HL-60/S4 treated with retinoic acid at 250 ng/mL for 4 days and 3 days (cell line): ENCODE data around the gene UPP2.

ENCODE experiments used
- in situ Hi-C: fragments of 300-500 bp; cut with MboI; formaldehyde crosslinking; loops from 2 replicates; pipeline ENCODE4 v1.7.0; 2022; ENCODE audit warnings: low sequenced_read_pairs

UPP2 gene

DNA sequence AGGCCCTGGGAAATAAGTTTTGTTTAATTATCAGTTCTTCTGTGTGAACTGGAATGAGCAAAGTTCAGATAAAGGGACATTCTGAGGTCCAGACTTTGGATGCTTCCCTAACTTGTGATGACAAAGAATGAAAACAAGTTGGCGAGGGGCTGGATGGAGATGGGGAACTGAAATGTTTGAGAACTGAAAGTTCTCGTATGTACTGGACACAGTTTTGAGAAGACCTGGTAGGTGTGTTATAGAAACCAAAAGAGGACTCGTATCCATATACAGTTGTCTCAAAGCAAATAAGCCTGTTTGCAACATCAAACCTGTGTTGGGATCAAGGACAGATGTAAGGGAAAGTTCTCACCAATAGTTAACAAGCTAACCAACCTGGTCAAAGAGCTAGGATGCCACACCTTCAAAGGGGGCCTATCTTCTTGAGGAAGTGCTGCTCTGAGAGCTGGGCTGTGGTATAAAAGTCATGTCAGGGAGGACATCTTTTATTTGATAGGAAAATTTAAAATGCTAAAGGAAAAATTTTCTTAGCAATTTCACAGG, at the start of gene UPP2:
Gene UPP2, plus strand, starts transcription at position 493 of the 543 bp plus-strand sequence. CDS start 188 bp downstream, outside the sequence.
- in situ Hi-C loops, result no loop called here

DNA sequence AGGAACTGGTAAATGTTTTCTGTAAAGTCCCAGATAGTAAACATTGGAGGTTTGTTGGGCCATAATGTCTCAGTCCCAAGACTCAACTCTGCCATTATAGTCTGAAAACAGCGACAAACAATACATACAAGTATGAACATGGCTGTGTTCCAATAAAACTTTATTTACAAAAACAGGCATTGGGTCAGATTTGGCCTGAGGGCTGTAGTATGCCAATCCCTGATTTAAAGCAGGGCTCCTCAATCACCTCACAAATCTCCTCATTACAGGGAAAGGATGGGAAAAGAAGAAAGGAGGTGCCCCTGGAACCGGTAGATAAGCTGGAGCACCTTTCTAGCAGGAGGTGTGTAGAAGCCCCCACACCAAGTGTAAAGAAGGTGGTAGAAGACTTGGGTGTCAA, 48.9 kb upstream of the UPP2 start:
- in situ Hi-C loops, result no loop called here

- in situ Hi-C loops, result no loop called here
These were observed 44.8 kb upstream of the UPP2 start for GRCh38 chr2:158056875-158057274.

- in situ Hi-C loops, result no loop called here
These were observed 41.4 kb upstream of the UPP2 start for GRCh38 chr2:158060160-158060834.

GRCh38 chr2:158060835-158061435, 40.7 kb upstream of the UPP2 start:
- in situ Hi-C loops, result no loop called here

- in situ Hi-C loops, result no loop called here
These were observed 39.9 kb upstream of the UPP2 start for GRCh38 chr2:158061763-158062162.

- in situ Hi-C loops, result no loop called here
These were observed 35.5 kb upstream of the UPP2 start for GRCh38 chr2:158066046-158066713.

DNA sequence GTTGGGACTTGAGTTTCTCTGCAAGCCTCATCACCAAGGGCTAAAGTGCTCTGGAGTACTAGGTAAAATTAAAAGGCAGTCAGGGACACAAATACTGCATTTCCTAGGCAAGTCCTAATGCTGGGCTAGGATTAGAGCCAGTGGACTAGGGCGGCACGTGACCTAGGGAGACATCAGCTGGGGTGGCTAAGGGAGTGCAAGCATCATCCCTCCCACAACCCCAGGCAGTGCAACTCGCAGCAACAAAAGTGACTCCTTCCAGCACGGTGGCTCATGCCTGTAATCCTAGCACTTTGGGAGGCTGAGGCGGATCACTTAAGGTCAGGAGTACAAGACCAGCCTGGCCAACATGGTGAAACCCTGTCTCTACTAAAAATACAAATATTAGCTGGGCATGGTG, 30.7 kb upstream of the UPP2 start:
- in situ Hi-C loops, result no loop called here

DNA sequence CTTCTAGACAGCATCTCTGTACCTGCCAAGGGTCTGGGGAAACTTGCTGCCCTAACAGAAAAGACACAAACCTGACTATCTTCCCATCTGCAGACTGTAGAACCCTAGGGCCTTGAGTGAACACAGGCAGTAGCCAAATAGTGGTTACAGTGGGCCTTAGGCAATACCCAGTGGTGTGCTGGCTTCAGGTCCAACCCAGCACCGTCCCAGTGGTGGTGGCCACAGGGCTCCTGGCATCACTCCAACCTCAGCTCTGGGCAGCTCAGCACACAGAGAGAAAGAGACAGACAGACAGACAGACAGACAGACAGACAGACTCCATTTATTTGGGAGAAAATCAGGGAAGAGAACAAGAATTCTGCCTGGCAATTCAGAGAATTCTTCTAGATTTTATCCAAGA, 29.3 kb upstream of the UPP2 start:
- in situ Hi-C loops, result no loop called here

DNA sequence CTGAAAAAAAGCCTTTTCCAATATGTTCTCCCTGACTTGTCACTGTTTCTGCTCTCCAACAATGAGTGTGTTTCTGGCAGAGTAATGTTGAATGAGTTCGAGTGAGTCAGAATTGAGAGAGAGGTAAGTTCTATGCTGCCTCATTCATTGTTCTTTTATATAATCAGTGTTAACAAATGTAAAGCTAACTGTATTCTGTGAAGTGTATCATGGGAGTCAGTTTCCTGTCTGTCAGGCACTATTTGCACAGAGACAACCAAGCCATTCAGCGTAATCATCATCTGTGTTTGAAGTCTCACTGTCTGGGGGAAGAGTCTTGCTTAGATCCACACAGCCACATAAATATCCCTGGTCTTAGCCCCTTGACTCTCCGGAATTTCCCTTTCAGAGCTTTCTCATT, 22.0 kb upstream of the UPP2 start:
- in situ Hi-C loops, result no loop called here

DNA sequence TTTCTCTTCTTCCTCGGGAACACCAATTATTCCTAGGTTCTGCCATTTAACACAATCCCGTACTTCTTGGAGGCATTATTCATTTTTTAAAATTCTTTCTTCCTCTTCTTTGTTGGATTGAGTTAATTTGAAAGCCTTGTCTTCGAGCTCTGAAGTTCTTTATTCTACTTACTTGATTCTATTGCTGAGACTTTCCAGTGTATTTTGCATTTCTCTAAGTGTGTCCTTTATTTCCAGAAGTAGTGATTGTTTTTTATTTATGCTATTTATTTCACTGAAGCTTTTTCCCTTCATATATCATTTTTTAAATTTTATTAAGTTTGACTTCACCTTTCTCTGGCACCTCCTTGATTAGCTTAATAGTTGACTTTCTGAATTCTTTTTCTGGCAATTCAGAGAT, 13.6 kb upstream of the UPP2 start:
- in situ Hi-C loops, result no loop called here

- in situ Hi-C loops, result no loop called here
These were observed 12.4 kb upstream of the UPP2 start for GRCh38 chr2:158089322-158089721.

- in situ Hi-C loops, result no loop called here
These were observed 10.0 kb upstream of the UPP2 start for GRCh38 chr2:158091647-158092046.

DNA sequence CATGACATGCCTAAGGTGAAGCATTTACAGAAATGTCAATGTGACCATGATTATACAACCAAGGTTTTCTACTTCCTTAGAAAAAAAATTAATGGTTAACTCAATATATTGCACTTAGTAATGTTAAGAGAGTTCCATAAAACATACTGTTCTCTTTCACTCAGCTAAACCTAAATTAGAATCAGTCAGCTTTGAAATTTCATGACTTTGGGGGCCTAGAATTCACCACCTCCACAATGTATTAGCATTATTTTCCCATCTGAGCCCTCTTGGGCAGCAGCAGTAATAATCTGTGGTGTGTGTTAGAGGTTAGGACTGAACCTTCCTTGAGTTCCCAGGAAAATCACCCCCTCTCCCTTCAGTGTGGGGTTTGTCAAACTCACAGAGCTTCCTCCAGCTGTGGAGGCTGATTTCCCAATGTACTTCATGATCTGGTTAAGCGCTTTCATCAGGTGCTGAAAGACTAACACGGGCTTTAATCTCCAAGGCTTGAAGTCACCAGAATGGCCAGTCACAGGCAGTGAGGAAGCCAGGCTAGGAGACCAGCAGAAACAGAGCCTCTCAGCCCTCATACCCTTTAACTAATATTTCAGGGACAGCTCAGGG, 7.1 kb upstream of the UPP2 start:
- in situ Hi-C loops, result no loop called here

GRCh38 chr2:158095269-158095668, 6.4 kb upstream of the UPP2 start:
- in situ Hi-C loops, result no loop called here

DNA sequence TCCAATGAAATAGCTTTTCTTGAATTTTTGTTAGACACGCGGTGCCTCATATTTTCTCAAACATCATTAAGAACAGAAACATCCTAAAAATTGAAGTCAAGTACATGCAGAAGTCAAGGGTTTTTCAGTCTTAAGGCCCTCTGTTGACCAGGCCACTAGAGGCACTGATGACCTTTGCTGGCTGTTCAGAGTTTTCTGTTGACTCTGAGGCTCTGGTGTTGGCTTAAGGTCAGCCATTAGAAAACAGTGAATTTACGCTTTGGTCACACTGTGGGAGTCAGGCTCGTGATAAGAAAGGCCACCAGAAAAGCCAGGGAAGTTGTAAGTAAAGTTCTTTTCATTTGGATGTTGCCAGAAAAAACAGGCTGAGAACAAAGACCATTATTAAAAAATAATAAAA, 5.8 kb upstream of the UPP2 start:
- in situ Hi-C loops, result no loop called here

GRCh38 chr2:158097481-158097880, 4.2 kb upstream of the UPP2 start:
- in situ Hi-C loops, result no loop called here

DNA sequence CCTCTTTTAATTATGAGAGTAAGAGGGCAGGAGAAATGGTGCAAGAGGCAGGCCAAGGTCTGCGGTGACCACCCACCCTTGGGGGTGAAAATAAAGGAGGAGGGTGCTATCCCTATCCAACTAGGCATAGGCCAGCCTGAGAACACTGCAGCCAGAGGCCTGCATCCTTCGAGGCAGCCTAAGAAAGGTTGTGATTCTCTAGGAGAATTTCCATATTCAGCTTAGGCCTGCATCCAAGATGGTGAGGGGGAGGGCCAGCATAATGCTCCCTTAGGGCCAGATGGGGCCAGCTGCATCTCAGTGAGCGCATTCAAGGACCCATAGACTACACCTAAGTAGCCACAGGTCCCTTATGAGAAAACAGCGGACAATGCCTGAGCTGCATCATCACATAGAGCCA, 3.5 kb upstream of the UPP2 start:
- in situ Hi-C loops, result no loop called here

GRCh38 chr2:158099716-158100115, 2.0 kb upstream of the UPP2 start:
- in situ Hi-C loops, result no loop called here

GRCh38 chr2:158100411-158100810, 1.3 kb upstream of the UPP2 start:
- in situ Hi-C loops, result no loop called here

- in situ Hi-C loops, result no loop called here
These were observed 770 bp downstream of the UPP2 start for GRCh38 chr2:158102446-158102845.
